Measurements from ENCODE around the gene ATP4A.

DNA sequence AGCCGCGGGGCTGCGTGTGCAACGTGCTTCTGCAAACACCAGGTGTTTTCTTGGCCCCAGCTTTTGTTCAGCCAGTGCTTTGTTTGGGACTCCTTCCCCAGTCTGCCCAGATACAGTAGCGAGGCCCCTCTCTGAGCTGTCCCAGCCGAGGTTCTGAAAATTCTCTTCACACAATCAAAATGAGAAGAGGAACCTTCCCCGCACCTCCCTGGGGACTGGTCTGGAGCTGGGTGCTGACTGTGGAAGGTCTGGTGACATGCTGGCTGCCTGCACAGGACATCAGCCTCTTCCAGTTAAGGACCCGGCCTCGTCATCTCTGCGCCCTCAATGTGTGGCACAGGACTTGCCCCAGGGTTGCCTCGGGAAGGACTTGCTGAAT lies 4.2 kb downstream of the ATP4A start:
- TF ChIP-seq, protein P1, sequence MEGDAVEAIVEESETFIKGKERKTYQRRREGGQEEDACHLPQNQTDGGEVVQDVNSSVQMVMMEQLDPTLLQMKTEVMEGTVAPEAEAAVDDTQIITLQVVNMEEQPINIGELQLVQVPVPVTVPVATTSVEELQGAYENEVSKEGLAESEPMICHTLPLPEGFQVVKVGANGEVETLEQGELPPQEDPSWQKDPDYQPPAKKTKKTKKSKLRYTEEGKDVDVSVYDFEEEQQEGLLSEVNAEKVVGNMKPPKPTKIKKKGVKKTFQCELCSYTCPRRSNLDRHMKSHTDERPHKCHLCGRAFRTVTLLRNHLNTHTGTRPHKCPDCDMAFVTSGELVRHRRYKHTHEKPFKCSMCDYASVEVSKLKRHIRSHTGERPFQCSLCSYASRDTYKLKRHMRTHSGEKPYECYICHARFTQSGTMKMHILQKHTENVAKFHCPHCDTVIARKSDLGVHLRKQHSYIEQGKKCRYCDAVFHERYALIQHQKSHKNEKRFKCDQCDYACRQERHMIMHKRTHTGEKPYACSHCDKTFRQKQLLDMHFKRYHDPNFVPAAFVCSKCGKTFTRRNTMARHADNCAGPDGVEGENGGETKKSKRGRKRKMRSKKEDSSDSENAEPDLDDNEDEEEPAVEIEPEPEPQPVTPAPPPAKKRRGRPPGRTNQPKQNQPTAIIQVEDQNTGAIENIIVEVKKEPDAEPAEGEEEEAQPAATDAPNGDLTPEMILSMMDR (IDR thresholded peaks at IDR 0.05), result no peak
- TF ChIP-seq POLR2AphosphoS5 (IDR thresholded peaks at IDR 0.05) (no peak), POLR2A (IDR thresholded peaks at IDR 0.05) (no peak), EP300 (IDR thresholded peaks at IDR 0.05) (no peak)

All from sigmoid colon (tissue), 4 donors.